ENCODE measurements around the gene NPTX2. TPM values are rescaled to one million over a fixed set of nuclear protein-coding genes. Genes with fewer than 3 reads are reported as not detected.

The NPTX2 gene
- total and polyA plus RNA-seq, 2 donors from 2014 or later, result 0.26 to 2.0 TPM

DNA sequence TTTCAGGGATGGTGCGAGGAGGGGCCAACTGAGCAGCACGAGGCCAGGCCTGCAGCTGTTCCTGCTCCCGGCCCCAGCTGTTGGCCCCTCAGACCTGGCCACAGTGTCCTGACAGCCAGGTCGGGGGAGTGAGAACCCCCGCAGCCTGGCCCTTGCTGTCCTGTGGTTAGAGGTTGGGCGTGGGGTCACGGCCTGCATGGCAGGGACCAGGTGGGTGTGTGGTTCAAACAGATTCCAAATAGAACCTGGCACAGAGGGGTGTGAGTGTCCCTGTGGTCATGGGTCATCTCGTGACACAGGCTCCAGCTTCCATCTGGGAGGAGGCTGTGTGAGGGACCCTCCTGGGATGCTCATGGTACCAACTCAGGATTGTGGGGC is 10.3 kb downstream of the NPTX2 start:
- Histone ChIP-seq H3K9ac (ENCODE audit: low read length in 3 of 3) (no peak overlapping the region), H3K4me3 (ENCODE audit: low read length in 3 of 3) (no peak overlapping the region), H3K27me3 (ENCODE audit: control insufficient read depth, insufficient read depth, low read length) (no peaks in the 10 kb centered on the region), H3K9me3 (ENCODE audit: control insufficient read depth in 2 of 3, insufficient read depth in 1 of 3, low read length in 3 of 3) (peaks cover 0 to 4% (median 2%) of the 10 kb centered on the region in 3 donors), H3K27ac (ENCODE audit: low read depth in 2 of 2, low read length in 2 of 2) (no peak overlapping the region), H3K36me3 (ENCODE audit: control insufficient read depth in 2 of 3, insufficient read depth in 3 of 3, low read length in 3 of 3) (no peaks in the 10 kb centered on the region), H3K4me1 (ENCODE audit: control insufficient read depth in 2 of 3, insufficient read depth in 2 of 3, low read depth in 1 of 3, low read length in 3 of 3) (no peaks in the 10 kb centered on the region)
- intact Hi-C loops (cut with DNase I), result no loop called here
- DNase-seq (no peak), FAIRE-seq (no peak)
- TF ChIP-seq, protein P1, sequence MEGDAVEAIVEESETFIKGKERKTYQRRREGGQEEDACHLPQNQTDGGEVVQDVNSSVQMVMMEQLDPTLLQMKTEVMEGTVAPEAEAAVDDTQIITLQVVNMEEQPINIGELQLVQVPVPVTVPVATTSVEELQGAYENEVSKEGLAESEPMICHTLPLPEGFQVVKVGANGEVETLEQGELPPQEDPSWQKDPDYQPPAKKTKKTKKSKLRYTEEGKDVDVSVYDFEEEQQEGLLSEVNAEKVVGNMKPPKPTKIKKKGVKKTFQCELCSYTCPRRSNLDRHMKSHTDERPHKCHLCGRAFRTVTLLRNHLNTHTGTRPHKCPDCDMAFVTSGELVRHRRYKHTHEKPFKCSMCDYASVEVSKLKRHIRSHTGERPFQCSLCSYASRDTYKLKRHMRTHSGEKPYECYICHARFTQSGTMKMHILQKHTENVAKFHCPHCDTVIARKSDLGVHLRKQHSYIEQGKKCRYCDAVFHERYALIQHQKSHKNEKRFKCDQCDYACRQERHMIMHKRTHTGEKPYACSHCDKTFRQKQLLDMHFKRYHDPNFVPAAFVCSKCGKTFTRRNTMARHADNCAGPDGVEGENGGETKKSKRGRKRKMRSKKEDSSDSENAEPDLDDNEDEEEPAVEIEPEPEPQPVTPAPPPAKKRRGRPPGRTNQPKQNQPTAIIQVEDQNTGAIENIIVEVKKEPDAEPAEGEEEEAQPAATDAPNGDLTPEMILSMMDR (IDR thresholded peaks at IDR 0.05; ENCODE audit: borderline replicate concordance, extremely low read depth, insufficient read depth), result no peak

DNA sequence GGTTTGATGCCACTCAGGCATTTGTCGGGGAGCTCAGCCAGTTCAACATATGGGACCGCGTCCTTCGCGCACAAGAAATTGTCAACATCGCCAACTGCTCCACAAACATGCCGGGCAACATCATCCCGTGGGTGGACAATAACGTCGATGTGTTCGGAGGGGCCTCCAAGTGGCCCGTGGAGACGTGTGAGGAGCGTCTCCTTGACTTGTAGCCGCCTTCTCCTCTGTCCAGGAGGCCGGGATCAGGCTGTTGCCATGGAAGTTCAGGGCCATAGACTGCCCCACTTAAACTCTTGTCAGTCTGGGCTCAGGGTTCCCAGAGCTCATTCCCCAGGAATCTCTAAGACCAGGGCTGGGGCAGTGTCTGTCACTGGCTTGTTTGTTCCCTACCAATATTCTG is 11.3 kb downstream of the NPTX2 start:
- Histone ChIP-seq H3K27me3 (ENCODE audit: control insufficient read depth, insufficient read depth, low read length) (no peaks in the 10 kb centered on the region), H3K36me3 (ENCODE audit: control insufficient read depth in 2 of 3, insufficient read depth in 3 of 3, low read length in 3 of 3) (no peaks in the 10 kb centered on the region), H3K9ac (ENCODE audit: low read length in 3 of 3) (no peak overlapping the region), H3K27ac (ENCODE audit: low read depth in 2 of 2, low read length in 2 of 2) (no peak overlapping the region), H3K4me1 (ENCODE audit: control insufficient read depth in 2 of 3, insufficient read depth in 2 of 3, low read depth in 1 of 3, low read length in 3 of 3) (no peaks in the 10 kb centered on the region), H3K9me3 (ENCODE audit: control insufficient read depth in 2 of 3, insufficient read depth in 1 of 3, low read length in 3 of 3) (peaks cover 0 to 4% (median 2%) of the 10 kb centered on the region in 3 donors), H3K4me3 (ENCODE audit: low read length in 3 of 3) (no peak overlapping the region)
- TF ChIP-seq, protein P1 (IDR thresholded peaks at IDR 0.05; ENCODE audit: borderline replicate concordance, extremely low read depth, insufficient read depth), result no peak
- intact Hi-C loops (cut with DNase I), result no loop called here
- no peak for FAIRE-seq
- no peak for DNase-seq

DNA sequence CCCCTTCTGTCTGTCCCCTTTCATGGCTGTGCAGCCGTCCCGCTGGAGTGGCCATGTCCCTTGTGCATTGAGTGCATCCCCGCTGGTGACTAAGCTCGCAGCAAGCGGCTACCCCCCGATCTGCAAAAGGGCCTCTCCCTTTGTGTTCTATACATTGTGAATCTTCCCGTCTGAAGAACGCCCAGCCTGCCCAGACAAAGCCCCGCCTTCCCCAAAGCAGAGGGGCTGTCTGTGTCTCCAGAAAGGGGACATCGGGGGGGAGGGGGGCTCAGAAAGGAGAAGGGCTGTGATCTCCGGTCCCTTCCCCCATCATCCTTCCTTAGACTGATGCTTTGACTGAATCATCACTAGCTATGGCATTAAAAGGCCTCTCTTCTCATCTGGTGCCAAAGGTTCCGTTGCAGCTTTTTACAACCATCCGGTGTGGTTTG is 11.9 kb downstream of the NPTX2 start:
- intact Hi-C loops (cut with DNase I), result no loop called here
- Histone ChIP-seq H3K9ac (ENCODE audit: low read length in 3 of 3) (no peak overlapping the region), H3K27me3 (ENCODE audit: control insufficient read depth, insufficient read depth, low read length) (no peaks in the 10 kb centered on the region), H3K27ac (ENCODE audit: low read depth in 2 of 2, low read length in 2 of 2) (no peak overlapping the region), H3K4me1 (ENCODE audit: control insufficient read depth in 2 of 3, insufficient read depth in 2 of 3, low read depth in 1 of 3, low read length in 3 of 3) (no peaks in the 10 kb centered on the region), H3K36me3 (ENCODE audit: control insufficient read depth in 2 of 3, insufficient read depth in 3 of 3, low read length in 3 of 3) (no peaks in the 10 kb centered on the region), H3K9me3 (ENCODE audit: control insufficient read depth in 2 of 3, insufficient read depth in 1 of 3, low read length in 3 of 3) (peaks cover 0 to 4% (median 2%) of the 10 kb centered on the region in 3 donors), H3K4me3 (ENCODE audit: low read length in 3 of 3) (no peak overlapping the region)
- FAIRE-seq (no peak), DNase-seq (peak in 1 of 5 donors; percentile 16)
- TF ChIP-seq, protein P1 (IDR thresholded peaks at IDR 0.05; ENCODE audit: borderline replicate concordance, extremely low read depth, insufficient read depth), result no peak

DNA sequence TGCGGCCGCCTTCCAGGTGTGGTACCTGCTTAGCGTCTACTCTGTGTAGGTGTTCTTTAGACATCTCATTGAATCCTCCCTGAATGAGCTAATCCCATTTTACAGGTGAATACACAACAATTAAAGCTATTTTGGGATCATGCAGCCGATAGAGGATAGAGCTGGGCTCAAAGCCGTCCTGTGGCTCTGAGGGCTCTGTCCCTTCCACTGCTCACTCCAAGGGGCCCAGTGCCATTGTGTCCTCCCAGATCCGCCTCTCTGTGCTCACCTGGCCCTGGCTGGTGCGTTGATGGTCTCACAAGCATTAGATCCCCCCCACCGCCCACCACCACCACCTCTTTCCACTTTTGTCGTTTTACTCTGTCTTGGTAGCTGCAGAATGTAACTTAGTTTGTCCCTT is 13.1 kb downstream of the NPTX2 start:
- FAIRE-seq, result no peak
- DNase-seq, result no peak
- intact Hi-C loops (cut with DNase I), result no loop called here

More for the DNA sequence above, 13.1 kb downstream of the NPTX2 start:
- Histone ChIP-seq H3K9me3 (ENCODE audit: control insufficient read depth in 2 of 3, insufficient read depth in 1 of 3, low read length in 3 of 3) (peaks cover 0 to 4% (median 2%) of the 10 kb centered on the region in 3 donors), H3K9ac (ENCODE audit: low read length in 3 of 3) (no peak overlapping the region), H3K36me3 (ENCODE audit: control insufficient read depth in 2 of 3, insufficient read depth in 3 of 3, low read length in 3 of 3) (no peaks in the 10 kb centered on the region), H3K4me3 (ENCODE audit: low read length in 3 of 3) (no peak overlapping the region), H3K27me3 (ENCODE audit: control insufficient read depth, insufficient read depth, low read length) (no peaks in the 10 kb centered on the region), H3K27ac (ENCODE audit: low read depth in 2 of 2, low read length in 2 of 2) (no peak overlapping the region), H3K4me1 (ENCODE audit: control insufficient read depth in 2 of 3, insufficient read depth in 2 of 3, low read depth in 1 of 3, low read length in 3 of 3) (no peaks in the 10 kb centered on the region)
- TF ChIP-seq, protein P1 (IDR thresholded peaks at IDR 0.05; ENCODE audit: borderline replicate concordance, extremely low read depth, insufficient read depth), result no peak

Measured in kidney (tissue), 14 donors.